H9 (cell line): Measurements from ENCODE around the gene RMI2. TPM values are rescaled to one million over a fixed set of nuclear protein-coding genes. Genes with fewer than 3 reads are reported as not detected.

Experiments used
- DNase-seq: peaks from one replicate; pipeline ENCODE4 v3.0.0-alpha.2; 2017
- H2AFZ ChIP-seq: one replicate; pipeline ENCODE4 v1.6.1; 2013; ENCODE audit warnings: mild to moderate bottlenecking, low read length, control low read depth, moderate library complexity
- H2AK5ac ChIP-seq: 2 replicates; pipeline ENCODE4 v1.6.1; 2013; ENCODE audit warnings: low read length, control low read depth, mixed read lengths; ENCODE audit not compliant: insufficient read length
- H2BK120ac ChIP-seq: one replicate; pipeline ENCODE4 v1.6.1; 2013; ENCODE audit warnings: low read depth, mild to moderate bottlenecking, low read length, control low read depth, inconsistent platforms; ENCODE audit not compliant: poor library complexity, severe bottlenecking
- H2BK12ac ChIP-seq: 2 replicates; pipeline ENCODE4 v1.6.1; 2013; ENCODE audit warnings: low read length, control low read depth, mixed read lengths, low read depth; ENCODE audit not compliant: insufficient read length
- H2BK15ac ChIP-seq: 2 replicates; pipeline ENCODE4 v1.6.1; 2013; ENCODE audit warnings: low read depth, low read length, control low read depth
- H2BK20ac ChIP-seq: one replicate; pipeline ENCODE4 v1.6.1; 2013; ENCODE audit warnings: low read depth, mild to moderate bottlenecking, low read length, control low read depth, inconsistent platforms; ENCODE audit not compliant: poor library complexity, severe bottlenecking
- H2BK5ac ChIP-seq: 2 replicates; pipeline ENCODE4 v1.6.1; 2013; ENCODE audit warnings: low read length, control low read depth, mixed read lengths; ENCODE audit not compliant: insufficient read length
- H3K14ac ChIP-seq: 2 replicates; pipeline ENCODE4 v1.6.1; 2013; ENCODE audit warnings: low read length, control low read depth; ENCODE audit not compliant: insufficient read depth
- H3K18ac ChIP-seq: 2 replicates; pipeline ENCODE4 v1.6.1; 2013; ENCODE audit warnings: low read depth, mild to moderate bottlenecking, mixed read lengths, low read length, control low read depth; ENCODE audit not compliant: insufficient read length
- H3K23ac ChIP-seq: 2 replicates; pipeline ENCODE4 v1.6.1; 2013; ENCODE audit warnings: low read length, control low read depth, mixed read lengths, low read depth; ENCODE audit not compliant: insufficient read length
- H3K23me2 ChIP-seq: 2 replicates; pipeline ENCODE4 v1.6.1; 2013; ENCODE audit warnings: low read depth, mild to moderate bottlenecking, mixed read lengths, low read length, control low read depth; ENCODE audit not compliant: insufficient read length, poor library complexity, severe bottlenecking
- H3K27ac ChIP-seq: 2 replicates; pipeline ENCODE4 v1.5.1; 2013; ENCODE audit warnings: low read length, control low read depth, mixed read lengths, low read depth; ENCODE audit not compliant: insufficient read length
- H3K27me3 ChIP-seq: 2 replicates; pipeline ENCODE4 v1.6.1; 2013; ENCODE audit warnings: low read length, control low read depth, inconsistent platforms; ENCODE audit not compliant: insufficient read depth
- H3K4ac ChIP-seq: 2 replicates; pipeline ENCODE4 v1.6.1; 2013; ENCODE audit warnings: low read depth, mild to moderate bottlenecking, control low read depth, inconsistent platforms, low read length, moderate library complexity
- H3K4me1 ChIP-seq: 2 replicates; pipeline ENCODE4 v1.6.1; 2013; ENCODE audit warnings: low read length, control low read depth, inconsistent platforms; ENCODE audit not compliant: insufficient read depth
- H3K4me2 ChIP-seq: 2 replicates; pipeline ENCODE4 v1.6.1; 2013; ENCODE audit warnings: low read length, control low read depth, mixed read lengths; ENCODE audit not compliant: insufficient read length, insufficient read depth
- H3K56ac ChIP-seq: 2 replicates; pipeline ENCODE4 v1.6.1; 2013; ENCODE audit warnings: low read depth, mild to moderate bottlenecking, mixed read lengths, low read length, control low read depth; ENCODE audit not compliant: insufficient read length
- H3K79me1 ChIP-seq: 2 replicates; pipeline ENCODE4 v1.6.1; 2013; ENCODE audit warnings: low read depth, mild to moderate bottlenecking, moderate library complexity, low read length, control low read depth, inconsistent platforms; ENCODE audit not compliant: insufficient read depth, poor library complexity, severe bottlenecking
- H3K79me2 ChIP-seq: 2 replicates; pipeline ENCODE4 v1.6.1; 2013; ENCODE audit warnings: low read length, control low read depth, inconsistent platforms; ENCODE audit not compliant: insufficient read depth
- H3K9ac ChIP-seq: 2 replicates; pipeline ENCODE4 v1.6.1; 2013; ENCODE audit warnings: low read length, control low read depth, mixed read lengths; ENCODE audit not compliant: insufficient read length; ENCODE audit errors: extremely low read depth
- H3K9me3 ChIP-seq: one replicate; pipeline ENCODE4 v1.6.1; 2013; ENCODE audit warnings: low read depth, low read length, inconsistent platforms; ENCODE audit not compliant: control insufficient read depth
- H3T11ph ChIP-seq: one replicate; pipeline ENCODE4 v1.6.1; 2013; ENCODE audit warnings: mild to moderate bottlenecking, low read length, control low read depth, inconsistent platforms
- H4K20me1 ChIP-seq: one replicate; pipeline ENCODE4 v1.6.1; 2013; ENCODE audit not compliant: control insufficient read depth, insufficient read length, insufficient read depth
- H4K5ac ChIP-seq: 2 replicates; pipeline ENCODE4 v1.6.1; 2013; ENCODE audit warnings: low read depth, mild to moderate bottlenecking, mixed read lengths, low read length, control low read depth; ENCODE audit not compliant: insufficient read length
- H4K8ac ChIP-seq: replicated peaks from 2 replicates; pipeline ENCODE4 v1.6.1; 2013; ENCODE audit warnings: low read length, control low read depth, mixed read lengths, low read depth; ENCODE audit not compliant: insufficient read length
- H4K91ac ChIP-seq: 2 replicates; pipeline ENCODE4 v1.6.1; 2013; ENCODE audit warnings: low read depth, mild to moderate bottlenecking, moderate library complexity, mixed read lengths, low read length, control low read depth; ENCODE audit not compliant: insufficient read length
- H3K27ac Mint-ChIP-seq, 3 experiments: 2 replicates in 2 of 3; 3 replicates in 1 of 3; pipeline ENCODE4 v1.8.0; 2020 to 2021; ENCODE audit warnings: mixed read lengths in 3 of 3, mild to moderate bottlenecking in 1 of 3, moderate library complexity in 1 of 3
- H3K27me3 Mint-ChIP-seq: 2 replicates; pipeline ENCODE4 v1.8.0; 2021; ENCODE audit warnings: low read depth, mild to moderate bottlenecking, moderate library complexity, mixed read lengths
- H3K36me3 Mint-ChIP-seq, 3 experiments: 2 replicates in 2 of 3; 3 replicates in 1 of 3; pipeline ENCODE4 v1.8.0; 2020 to 2021; ENCODE audit warnings: low read depth in 3 of 3, mixed read lengths in 3 of 3; ENCODE audit not compliant: insufficient read depth in 1 of 3
- H3K4me1 Mint-ChIP-seq, 2 experiments: 2 replicates each; pipeline ENCODE4 v1.8.0; 2020; ENCODE audit warnings: mixed read lengths in 2 of 2
- H3K4me3 Mint-ChIP-seq, 2 experiments: 2 replicates in 1 of 2; 3 replicates in 1 of 2; pipeline ENCODE4 v1.8.0; 2020 to 2021; ENCODE audit warnings: mild to moderate bottlenecking in 2 of 2, mixed read lengths in 2 of 2, moderate library complexity in 1 of 2
- H3K9me3 Mint-ChIP-seq, 2 experiments: 2 replicates in 1 of 2; 3 replicates in 1 of 2; pipeline ENCODE4 v1.8.0; 2020; ENCODE audit warnings: mild to moderate bottlenecking in 2 of 2, mixed read lengths in 2 of 2, moderate library complexity in 1 of 2
- CTCF ChIP-seq: fragments of 200-600 bp; sonication (generic); conservative IDR thresholded peaks from 3 replicates; pipeline ENCODE4 v1.8.0; 2021; ENCODE audit warnings: antibody characterized with exemption, mild to moderate bottlenecking
- WGBS: extraction: QIAGEN DNeasy Blood & Tissue Kit; methylation state at CpG from one replicate; pipeline ENCODE4 v1.1.7; 2013; ENCODE audit warnings: missing lambda C conversion rate, low lambda C conversion rate, mixed read lengths; ENCODE audit not compliant: insufficient read length; ENCODE audit errors: extremely low coverage; 5-methylcytosine and 5-hydroxymethylcytosine counted together
- total RNA-seq: library from RNA; stranded (reverse); gene quantifications from 2 replicates; pipeline ENCODE4 v1.2.1, GENCODE V29; 2021

The RMI2 gene
- total RNA-seq, 1 experiment from 2014 or later, result 57.6 TPM

DNA sequence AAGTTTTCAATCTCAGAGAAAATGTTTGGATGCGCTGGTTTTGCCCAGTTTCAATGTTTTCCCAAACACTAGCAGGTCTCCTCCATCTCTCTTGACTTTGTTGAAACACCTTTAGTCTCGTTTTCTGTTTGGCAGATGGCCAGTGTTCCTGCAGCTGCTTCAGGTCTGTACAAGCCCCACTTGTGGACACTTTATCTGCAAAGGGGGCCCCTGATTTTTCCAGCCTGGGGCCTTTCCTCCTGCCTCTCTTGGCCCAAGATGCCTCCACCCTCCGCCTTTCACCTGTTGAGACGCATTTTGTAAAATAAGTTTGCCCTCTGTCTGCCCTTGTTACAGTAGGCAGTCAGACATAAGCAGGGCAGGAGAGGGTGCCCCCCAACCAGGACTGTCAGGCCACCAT lies 42.3 kb upstream of the RMI2 start:
- H4K8ac ChIP-seq, result no peak overlapping the region
- no peak overlapping the region for H2AFZ ChIP-seq
- H3K4me3 Mint-ChIP-seq, result no peak overlapping the region
- no peak overlapping the region for H3K9ac ChIP-seq
- no peaks in the 10 kb centered on the region; a peak in 1 of 5 replicates for H3K9me3 Mint-ChIP-seq
- no peak overlapping the region for H3K18ac ChIP-seq
- H3K23me2 ChIP-seq, result no peaks in the 10 kb centered on the region
- no peak overlapping the region for H2BK15ac ChIP-seq
- no peak overlapping the region for H4K5ac ChIP-seq
- H2BK20ac ChIP-seq, result no peak overlapping the region
- DNase-seq, result no peak
- no peaks in the 10 kb centered on the region for H3K9me3 ChIP-seq
- no peak overlapping the region for H2BK120ac ChIP-seq
- no peak overlapping the region for H3K27ac Mint-ChIP-seq
- H3K36me3 Mint-ChIP-seq, result peaks cover 0 to 1% (median 0%) of the 10 kb centered on the region in 3 experiments; a peak in 1 of 7 replicates
- WGBS, result no CpG with 5 or more reads among the region's 4 CpGs
- peaks cover under 1 to 6% of the 10 kb centered on the region in 2 experiments for H3K4me1 Mint-ChIP-seq
- H3K79me1 ChIP-seq, result no peaks in the 10 kb centered on the region
- H4K20me1 ChIP-seq, result no peaks in the 10 kb centered on the region
- no peaks in the 10 kb centered on the region; the same call in 1 of the 2 replicates for H3K27me3 Mint-ChIP-seq
- no peak overlapping the region for H3T11ph ChIP-seq
- H3K56ac ChIP-seq, result no peak overlapping the region
- H3K4me2 ChIP-seq, result no peak overlapping the region
- H3K23ac ChIP-seq, result no peak overlapping the region
- no peak overlapping the region for H2AK5ac ChIP-seq
- H3K4ac ChIP-seq, result no peak overlapping the region
- no peak overlapping the region for H4K91ac ChIP-seq
- H3K14ac ChIP-seq, result no peak overlapping the region
- no peaks in the 10 kb centered on the region for H3K27me3 ChIP-seq
- no peak overlapping the region for H3K27ac ChIP-seq
- no peak for TF ChIP-seq CTCF
- no peak overlapping the region for H2BK12ac ChIP-seq
- H3K4me1 ChIP-seq, result no peaks in the 10 kb centered on the region; the same call in 1 of the 2 replicates
- no peak overlapping the region for H2BK5ac ChIP-seq
- 0 out of 2 replicates have a peak, but pooled peaks cover 2% of the 10 kb centered on the region for H3K79me2 ChIP-seq
